KOPT-K1 (cell line): ENCODE results near the gene ZC3H7B.

Source experiments
- H3K27ac ChIP-seq: fragments of 200-600 bp; sonication (generic); 2 replicates; pipeline ENCODE4 v1.5.1; 2016; ENCODE audit warnings: antibody characterized with exemption, mild to moderate bottlenecking, low read depth, low read length; ENCODE audit not compliant: poor library complexity, severe bottlenecking
- H3K36me3 ChIP-seq: fragments of 200-600 bp; sonication (generic); 2 replicates; pipeline ENCODE4 v1.5.1; 2017; ENCODE audit warnings: antibody characterized with exemption, mild to moderate bottlenecking, low read length, moderate library complexity; ENCODE audit not compliant: insufficient read depth
- H3K9me3 ChIP-seq: fragments of 200-600 bp; sonication (generic); 2 replicates; pipeline ENCODE4 v1.5.1; 2017; ENCODE audit warnings: antibody characterized with exemption, low read length, mild to moderate bottlenecking; ENCODE audit not compliant: insufficient read depth, poor library complexity, severe bottlenecking

Gene ZC3H7B

DNA sequence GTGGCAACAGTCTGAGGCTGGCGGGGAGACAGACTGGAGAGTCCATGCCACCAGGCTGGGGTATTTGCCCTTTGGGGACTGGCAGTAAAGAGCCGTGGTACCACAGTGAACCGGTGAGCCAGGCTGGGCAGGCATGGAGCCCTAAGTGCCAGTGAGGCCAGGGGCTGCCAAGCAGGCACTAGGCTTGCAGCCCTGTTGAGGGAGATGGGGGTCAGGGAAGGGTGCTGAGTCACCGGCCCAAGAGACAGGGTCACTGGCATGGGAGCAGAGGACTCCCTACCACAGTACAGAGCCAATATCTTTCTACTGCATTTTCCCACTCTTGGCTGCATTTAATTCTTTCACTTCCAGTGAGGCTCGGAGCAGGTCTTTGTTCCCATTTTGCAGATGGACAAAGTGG lies 49.7 kb downstream of the ZC3H7B start:
- no peaks in the 10 kb centered on the region for H3K9me3 ChIP-seq
- H3K27ac ChIP-seq: no peak overlapping the region
- H3K36me3 ChIP-seq: peaks cover 98% of the 10 kb centered on the region

DNA sequence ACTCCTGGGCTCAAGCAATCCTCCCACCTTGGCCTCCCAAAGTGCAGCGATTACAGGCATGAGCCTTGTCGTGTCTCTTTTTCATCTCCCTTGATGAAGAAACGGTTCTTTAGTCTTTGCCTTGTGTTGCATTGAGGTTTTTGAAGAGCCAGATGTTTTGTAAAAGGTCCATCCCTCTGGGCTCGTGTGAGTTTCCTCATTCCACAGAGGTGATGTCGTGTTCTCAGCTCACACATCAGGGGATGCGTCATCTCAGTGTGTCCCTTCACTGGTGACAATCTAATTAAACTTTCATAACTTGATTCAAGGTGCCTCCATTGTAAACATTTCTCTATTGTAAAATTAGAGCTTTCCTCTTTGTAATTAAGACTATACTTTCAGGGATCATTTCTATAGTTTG lies 50.7 kb downstream of the ZC3H7B start:
- peaks cover 98% of the 10 kb centered on the region for H3K36me3 ChIP-seq
- H3K27ac ChIP-seq: no peak overlapping the region

GRCh38 chr22:41353862-41354575 lies 52.7 kb downstream of the ZC3H7B start:
- H3K36me3 ChIP-seq: peaks cover 98% of the 10 kb centered on the region
- no peak overlapping the region for H3K27ac ChIP-seq
- no peaks in the 10 kb centered on the region for H3K9me3 ChIP-seq

More for the DNA sequence above, 50.7 kb downstream of the ZC3H7B start:
- H3K9me3 ChIP-seq: no peaks in the 10 kb centered on the region

DNA sequence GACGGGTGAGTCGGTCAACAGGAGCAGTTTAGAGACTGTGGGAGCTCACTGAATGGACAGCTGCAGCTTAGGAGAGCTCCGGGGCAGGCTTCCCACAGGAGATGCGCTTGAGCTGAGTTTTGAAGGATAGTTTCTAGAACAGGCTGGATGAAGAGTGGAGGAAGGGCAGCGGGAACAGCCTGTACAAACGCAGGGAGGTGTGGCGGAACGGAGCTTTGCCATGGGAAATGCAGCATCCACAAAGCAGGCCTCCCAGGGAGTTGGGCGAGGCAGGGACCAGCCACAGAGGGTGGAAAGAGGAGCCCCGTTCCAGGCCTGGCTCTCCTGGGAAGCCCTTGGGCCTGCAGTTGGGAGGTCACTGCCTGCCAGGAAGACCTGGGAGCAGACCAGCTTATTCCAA lies 53.7 kb downstream of the ZC3H7B start:
- H3K36me3 ChIP-seq: peaks cover 90% of the 10 kb centered on the region
- H3K9me3 ChIP-seq: no peaks in the 10 kb centered on the region
- no peak overlapping the region for H3K27ac ChIP-seq

DNA sequence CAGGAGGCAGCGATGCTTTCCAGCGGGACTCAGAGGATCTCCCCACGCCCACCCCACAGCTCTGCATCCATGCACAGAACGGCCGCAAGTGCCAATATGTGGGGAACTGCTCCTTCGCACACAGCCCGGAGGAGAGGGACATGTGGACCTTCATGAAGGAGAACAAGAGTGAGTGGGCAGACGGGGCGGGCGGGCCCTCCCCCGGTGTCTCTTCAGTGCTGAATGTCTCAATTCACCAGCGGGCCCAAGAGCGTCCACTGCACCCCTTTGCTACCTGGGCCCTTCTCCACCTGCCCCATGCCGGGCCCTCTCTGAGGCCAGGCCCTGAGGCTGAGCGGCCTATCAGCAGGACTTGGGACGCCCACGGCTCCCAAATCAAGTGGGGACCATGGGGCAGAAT lies 54.6 kb downstream of the ZC3H7B start:
- H3K27ac ChIP-seq: no peak overlapping the region
- H3K9me3 ChIP-seq: no peaks in the 10 kb centered on the region
- peaks cover 86% of the 10 kb centered on the region for H3K36me3 ChIP-seq

GRCh38 chr22:41356430-41357028 lies 55.2 kb downstream of the ZC3H7B start:
- peaks cover 83% of the 10 kb centered on the region for H3K36me3 ChIP-seq
- H3K9me3 ChIP-seq: no peaks in the 10 kb centered on the region
- no peak overlapping the region for H3K27ac ChIP-seq

DNA sequence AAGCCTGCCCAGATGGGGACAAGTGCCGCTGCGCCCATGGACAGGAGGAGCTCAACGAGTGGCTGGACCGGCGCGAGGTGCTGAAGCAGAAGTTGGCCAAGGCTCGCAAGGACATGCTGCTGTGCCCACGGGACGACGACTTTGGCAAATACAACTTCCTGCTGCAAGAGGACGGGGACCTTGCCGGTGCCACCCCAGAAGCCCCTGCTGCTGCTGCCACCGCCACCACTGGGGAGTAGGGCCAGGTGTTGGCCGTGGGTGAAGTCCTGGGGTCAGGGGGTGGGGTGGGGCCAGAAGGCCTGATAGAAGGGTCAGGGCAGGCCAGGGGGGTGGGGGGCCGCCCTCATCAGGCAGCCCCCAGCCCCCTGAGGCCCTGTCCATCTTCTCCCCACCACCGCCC lies 55.9 kb downstream of the ZC3H7B start:
- Histone ChIP-seq H3K9me3 (no peaks in the 10 kb centered on the region), H3K27ac (no peak overlapping the region), H3K36me3 (peaks cover 79% of the 10 kb centered on the region)

- Histone ChIP-seq H3K36me3 (peaks cover 63% of the 10 kb centered on the region), H3K27ac (no peak overlapping the region)
Measured at GRCh38 chr22:41358927-41359326, 57.6 kb downstream of the ZC3H7B start.

GRCh38 chr22:41359376-41359775 lies 58.1 kb downstream of the ZC3H7B start:
- Histone ChIP-seq H3K36me3 (peaks cover 59% of the 10 kb centered on the region), H3K27ac (no peak overlapping the region), H3K9me3 (no peaks in the 10 kb centered on the region)

More at GRCh38 chr22:41358927-41359326, 57.6 kb downstream of the ZC3H7B start:
- H3K9me3 ChIP-seq: no peaks in the 10 kb centered on the region

DNA sequence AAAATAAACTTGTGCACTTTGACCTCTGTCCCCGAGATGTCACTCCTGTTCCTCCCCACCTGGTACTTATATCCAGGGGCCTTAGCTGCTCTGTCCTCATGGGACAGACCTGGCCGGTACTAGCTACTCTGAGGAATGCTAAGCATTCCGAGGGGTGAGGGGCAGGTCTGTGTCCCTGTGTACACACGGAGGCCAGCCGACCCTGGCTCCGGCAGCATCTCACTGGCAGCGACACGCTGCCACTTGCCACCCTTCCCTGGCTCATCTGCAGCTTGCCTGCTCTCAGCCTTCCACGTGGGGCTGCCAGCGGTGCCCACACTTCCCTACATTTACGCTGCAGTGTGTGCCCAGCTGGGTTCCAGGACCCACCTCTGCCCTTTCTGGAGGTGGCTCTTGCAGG lies 58.8 kb downstream of the ZC3H7B start:
- Histone ChIP-seq H3K9me3 (no peaks in the 10 kb centered on the region), H3K27ac (no peak overlapping the region), H3K36me3 (peaks cover 51% of the 10 kb centered on the region)

DNA sequence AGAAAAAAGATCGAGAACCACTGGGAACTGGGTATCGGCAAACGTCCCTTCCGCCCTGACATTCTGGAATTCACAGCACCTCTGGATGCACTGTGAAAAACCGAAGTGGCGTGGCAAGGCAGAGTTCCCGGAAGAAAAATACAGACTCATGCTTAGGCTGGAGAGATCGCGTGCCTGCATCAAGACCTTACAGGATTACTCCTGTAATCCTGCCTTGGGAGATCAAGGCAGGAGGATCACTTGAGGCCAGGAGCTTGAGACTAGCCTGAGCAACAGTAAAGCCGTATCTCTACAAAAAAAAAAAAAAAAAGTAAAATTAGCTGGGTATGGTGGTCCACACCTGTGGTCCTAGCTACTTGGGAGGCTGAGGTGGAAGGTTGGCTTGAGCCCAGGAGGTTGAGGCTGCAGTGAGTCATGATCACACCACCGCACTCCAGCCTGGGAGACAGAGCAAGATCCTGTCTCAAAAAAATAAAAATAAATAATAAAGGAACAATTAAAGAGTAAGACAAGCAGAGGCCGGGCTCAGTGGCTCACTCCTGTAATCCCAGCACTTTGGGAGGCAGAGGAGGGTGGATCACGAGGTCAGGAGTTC lies 60.5 kb downstream of the ZC3H7B start:
- no peaks in the 10 kb centered on the region for H3K9me3 ChIP-seq
- H3K27ac ChIP-seq: no peak overlapping the region
- peaks cover 35% of the 10 kb centered on the region for H3K36me3 ChIP-seq

- Histone ChIP-seq H3K36me3 (peaks cover 26% of the 10 kb centered on the region), H3K27ac (no peak overlapping the region), H3K9me3 (no peaks in the 10 kb centered on the region)
Measured at GRCh38 chr22:41362615-41363014, 61.3 kb downstream of the ZC3H7B start.

- Histone ChIP-seq H3K9me3 (no peaks in the 10 kb centered on the region), H3K27ac (no peak overlapping the region), H3K36me3 (peaks cover 12% of the 10 kb centered on the region; the same call in 1 of the 2 replicates)
Measured at GRCh38 chr22:41364233-41364632, 62.9 kb downstream of the ZC3H7B start.

GRCh38 chr22:41364955-41365354 lies 63.6 kb downstream of the ZC3H7B start:
- Histone ChIP-seq H3K9me3 (no peaks in the 10 kb centered on the region), H3K36me3 (peaks cover 11% of the 10 kb centered on the region; the same call in 1 of the 2 replicates), H3K27ac (no peak overlapping the region)

- Histone ChIP-seq H3K9me3 (no peaks in the 10 kb centered on the region), H3K27ac (no peak overlapping the region), H3K36me3 (peaks cover 7% of the 10 kb centered on the region; the same call in 1 of the 2 replicates)
Measured at GRCh38 chr22:41365425-41365824, 64.1 kb downstream of the ZC3H7B start.
